HepG2 (cell line): ENCODE results near the gene SLC9A5. TPM values are rescaled to one million over a fixed set of nuclear protein-coding genes. Genes with fewer than 3 reads are reported as not detected.

Source experiments
- ATF3 ChIP-seq: sonication (generic); formaldehyde crosslinking; IDR thresholded peaks from 2 replicates; pipeline ENCODE4 v1.4.0; 2020; ENCODE audit warnings: missing genetic modification reagents
- HDAC1 ChIP-seq: sonication (generic); formaldehyde crosslinking; IDR thresholded peaks from 2 replicates; pipeline ENCODE4 v1.5.1; 2020; ENCODE audit warnings: mild to moderate bottlenecking, missing genetic modification reagents
- KMT2B ChIP-seq: IDR thresholded peaks from 2 replicates; pipeline ENCODE4 v1.6.1; 2016; ENCODE audit warnings: missing genetic modification reagents, missing compliant biosample characterization
- NR2F1 ChIP-seq, 2 experiments: fragments of 450-650 bp in 1 of 2; formaldehyde crosslinking in 1 of 2; IDR thresholded peaks; 2 replicates each; pipeline versions ENCODE4 v1.5.0 to v1.6.1; 2016 to 2020; ENCODE audit warnings: mild to moderate bottlenecking in 1 of 2, missing compliant biosample characterization in 1 of 2, missing genetic modification reagents in 1 of 2, moderate library complexity in 1 of 2
- SALL1 ChIP-seq: sonication (generic); formaldehyde crosslinking; IDR thresholded peaks from 2 replicates; pipeline ENCODE4 v1.8.0; 2022; ENCODE audit warnings: mild to moderate bottlenecking, missing genetic modification reagents
- SMAD3 ChIP-seq: sonication (generic); formaldehyde crosslinking; IDR thresholded peaks from 2 replicates; pipeline ENCODE4 v1.4.0; 2020; ENCODE audit warnings: missing genetic modification reagents
- SNAI1 ChIP-seq: sonication (generic); formaldehyde crosslinking; IDR thresholded peaks from 2 replicates; pipeline ENCODE4 v1.5.0; 2020; ENCODE audit warnings: mild to moderate bottlenecking, missing genetic modification reagents, borderline replicate concordance
- SPEN ChIP-seq: sonication (generic); formaldehyde crosslinking; IDR thresholded peaks from 2 replicates; pipeline ENCODE4 v1.5.1; 2020; ENCODE audit warnings: low read depth, mild to moderate bottlenecking, missing genetic modification reagents
- ZBTB20 ChIP-seq: sonication (generic); formaldehyde crosslinking; IDR thresholded peaks from 2 replicates; pipeline ENCODE4 v1.8.1; 2023; ENCODE audit warnings: missing genetic modification reagents, low read depth, mild to moderate bottlenecking, borderline replicate concordance
- ZBTB25 ChIP-seq: IDR thresholded peaks from 2 replicates; pipeline ENCODE4 v1.6.1; 2018; ENCODE audit warnings: missing genetic modification reagents
- ZBTB39 ChIP-seq: sonication (generic); formaldehyde crosslinking; IDR thresholded peaks from 2 replicates; pipeline ENCODE4 v1.5.0; 2020; ENCODE audit warnings: missing genetic modification reagents
- ZNF24 ChIP-seq: fragments of 450-650 bp; IDR thresholded peaks from 2 replicates; pipeline ENCODE4 v1.6.1; 2017; ENCODE audit warnings: antibody characterized with exemption, mild to moderate bottlenecking
- ZNF367 ChIP-seq: sonication (generic); formaldehyde crosslinking; IDR thresholded peaks from 2 replicates; pipeline ENCODE4 v1.4.0; 2020; ENCODE audit warnings: missing genetic modification reagents, borderline replicate concordance
- ZNF513 ChIP-seq: sonication (generic); formaldehyde crosslinking; conservative IDR thresholded peaks from 2 replicates; pipeline ENCODE4 v1.5.0; 2020; ENCODE audit warnings: missing genetic modification reagents
- ZNF75D ChIP-seq: sonication (generic); formaldehyde crosslinking; IDR thresholded peaks from 2 replicates; pipeline ENCODE4 v1.8.1; 2023; ENCODE audit warnings: missing genetic modification reagents, mild to moderate bottlenecking, borderline replicate concordance
- polyA plus RNA-seq, 8 experiments: library from polyadenylated mRNA; depleted of rRNA in 3 of 8; stranded (reverse) in 7 of 8; unstranded in 1 of 8; fragments of >200 nt; fragmentation: Illumina TruSeq in 4 of 8; extraction: Trizol in 4 of 8; gene quantifications; 2 replicates each; pipeline versions ENCODE4 v1.2.1 to v1.2.3, GENCODE V29; 2011 to 2016; ENCODE audit warnings: low read depth in 4 of 8, missing spikeins in 1 of 8, mixed read lengths in 1 of 8; ENCODE audit not compliant: insufficient read depth in 1 of 8
- total RNA-seq, 5 experiments: library from RNA; depleted of rRNA; stranded (reverse); fragments of >200 nt; fragmentation: Illumina TruSeq; extraction: Trizol; gene quantifications; 2 replicates each; pipeline ENCODE4 v1.2.3, GENCODE V29; 2016; ENCODE audit warnings: low read depth in 1 of 5
- TF ChIP-seq, protein P1 (sequence below): sonication (generic); formaldehyde crosslinking; IDR thresholded peaks from 2 replicates; pipeline ENCODE4 v1.5.0; 2020; ENCODE audit warnings: mild to moderate bottlenecking, missing genetic modification reagents
- TF ChIP-seq, protein P2 (sequence below): sonication (generic); formaldehyde crosslinking; IDR thresholded peaks from 2 replicates; pipeline ENCODE4 v1.4.0; 2020; ENCODE audit warnings: missing genetic modification reagents, borderline replicate concordance

SLC9A5 gene
- total and polyA plus RNA-seq, 2 of the 13 experiments (the other 11 are each of a cell fraction or from before 2014, with no cell fraction given) = 0.58 to 1.4 TPM

DNA sequence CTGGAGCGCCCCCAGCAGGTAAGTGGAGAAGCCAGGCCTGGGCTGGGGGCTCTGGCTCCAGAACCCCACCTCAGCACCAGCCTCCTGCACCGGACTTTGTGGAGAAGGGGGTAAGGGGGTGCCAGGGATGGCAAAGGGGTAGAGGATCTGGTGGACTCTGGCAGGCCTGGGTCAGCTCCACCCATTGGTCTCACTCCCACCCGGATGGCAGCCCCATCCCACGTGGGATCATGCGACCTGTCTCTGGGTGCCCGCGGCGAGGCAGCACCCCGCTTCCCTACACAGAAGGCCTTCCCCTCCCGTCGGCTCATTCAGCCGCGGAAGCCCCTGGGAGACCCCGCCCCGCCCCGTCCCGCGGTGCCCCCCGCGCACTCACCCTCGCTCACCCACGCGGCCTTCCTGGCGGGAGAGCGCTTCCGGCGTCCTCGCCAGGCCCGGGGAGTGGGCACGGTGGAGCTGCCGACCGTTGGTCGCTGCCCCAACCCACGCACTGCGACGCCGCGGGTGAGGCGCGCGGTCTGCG lies 30.1 kb downstream of the SLC9A5 start (continued):
- TF ChIP-seq ZNF75D (CRISPR knock-in tag) = no peak
- TF ChIP-seq KMT2B (CRISPR knock-in tag) = 0 out of 2 replicates have a peak, but pooled peaks have one; percentile 39
- TF ChIP-seq NR2F1 (CRISPR knock-in tag; IDR thresholded peaks at IDR 0.05) = 0 out of 4 replicates have a peak, but pooled peaks of 1 of the 2 experiments have one; percentile 18
- 0 out of 2 replicates have a peak, but pooled peaks have one; percentile 40 for TF ChIP-seq HDAC1 (CRISPR knock-in tag)
- 0 out of 2 replicates have a peak, but pooled peaks have one; percentile 1 for TF ChIP-seq ZBTB39
- TF ChIP-seq ATF3 (CRISPR knock-in tag) = no peak
- TF ChIP-seq SMAD3 = peak; percentile 35; the same call in 1 of the 2 replicates
- no peak for TF ChIP-seq ZNF24
- TF ChIP-seq ZNF513 (CRISPR knock-in tag) = no peak
- TF ChIP-seq, protein P1, sequence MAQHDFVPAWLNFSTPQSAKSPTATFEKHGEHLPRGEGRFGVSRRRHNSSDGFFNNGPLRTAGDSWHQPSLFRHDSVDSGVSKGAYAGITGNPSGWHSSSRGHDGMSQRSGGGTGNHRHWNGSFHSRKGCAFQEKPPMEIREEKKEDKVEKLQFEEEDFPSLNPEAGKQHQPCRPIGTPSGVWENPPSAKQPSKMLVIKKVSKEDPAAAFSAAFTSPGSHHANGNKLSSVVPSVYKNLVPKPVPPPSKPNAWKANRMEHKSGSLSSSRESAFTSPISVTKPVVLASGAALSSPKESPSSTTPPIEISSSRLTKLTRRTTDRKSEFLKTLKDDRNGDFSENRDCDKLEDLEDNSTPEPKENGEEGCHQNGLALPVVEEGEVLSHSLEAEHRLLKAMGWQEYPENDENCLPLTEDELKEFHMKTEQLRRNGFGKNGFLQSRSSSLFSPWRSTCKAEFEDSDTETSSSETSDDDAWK (CRISPR knock-in tag) = no peak
- TF ChIP-seq SALL1 = peak; percentile 40; the same call in 1 of the 2 replicates
- TF ChIP-seq SPEN (CRISPR knock-in tag) = 0 out of 2 replicates have a peak, but pooled peaks have one; percentile 12
- TF ChIP-seq ZNF367 = no peak
- no peak for TF ChIP-seq ZBTB20
- TF ChIP-seq ZBTB25 (CRISPR knock-in tag) = no peak
- no peak for TF ChIP-seq SNAI1
- TF ChIP-seq, protein P2, sequence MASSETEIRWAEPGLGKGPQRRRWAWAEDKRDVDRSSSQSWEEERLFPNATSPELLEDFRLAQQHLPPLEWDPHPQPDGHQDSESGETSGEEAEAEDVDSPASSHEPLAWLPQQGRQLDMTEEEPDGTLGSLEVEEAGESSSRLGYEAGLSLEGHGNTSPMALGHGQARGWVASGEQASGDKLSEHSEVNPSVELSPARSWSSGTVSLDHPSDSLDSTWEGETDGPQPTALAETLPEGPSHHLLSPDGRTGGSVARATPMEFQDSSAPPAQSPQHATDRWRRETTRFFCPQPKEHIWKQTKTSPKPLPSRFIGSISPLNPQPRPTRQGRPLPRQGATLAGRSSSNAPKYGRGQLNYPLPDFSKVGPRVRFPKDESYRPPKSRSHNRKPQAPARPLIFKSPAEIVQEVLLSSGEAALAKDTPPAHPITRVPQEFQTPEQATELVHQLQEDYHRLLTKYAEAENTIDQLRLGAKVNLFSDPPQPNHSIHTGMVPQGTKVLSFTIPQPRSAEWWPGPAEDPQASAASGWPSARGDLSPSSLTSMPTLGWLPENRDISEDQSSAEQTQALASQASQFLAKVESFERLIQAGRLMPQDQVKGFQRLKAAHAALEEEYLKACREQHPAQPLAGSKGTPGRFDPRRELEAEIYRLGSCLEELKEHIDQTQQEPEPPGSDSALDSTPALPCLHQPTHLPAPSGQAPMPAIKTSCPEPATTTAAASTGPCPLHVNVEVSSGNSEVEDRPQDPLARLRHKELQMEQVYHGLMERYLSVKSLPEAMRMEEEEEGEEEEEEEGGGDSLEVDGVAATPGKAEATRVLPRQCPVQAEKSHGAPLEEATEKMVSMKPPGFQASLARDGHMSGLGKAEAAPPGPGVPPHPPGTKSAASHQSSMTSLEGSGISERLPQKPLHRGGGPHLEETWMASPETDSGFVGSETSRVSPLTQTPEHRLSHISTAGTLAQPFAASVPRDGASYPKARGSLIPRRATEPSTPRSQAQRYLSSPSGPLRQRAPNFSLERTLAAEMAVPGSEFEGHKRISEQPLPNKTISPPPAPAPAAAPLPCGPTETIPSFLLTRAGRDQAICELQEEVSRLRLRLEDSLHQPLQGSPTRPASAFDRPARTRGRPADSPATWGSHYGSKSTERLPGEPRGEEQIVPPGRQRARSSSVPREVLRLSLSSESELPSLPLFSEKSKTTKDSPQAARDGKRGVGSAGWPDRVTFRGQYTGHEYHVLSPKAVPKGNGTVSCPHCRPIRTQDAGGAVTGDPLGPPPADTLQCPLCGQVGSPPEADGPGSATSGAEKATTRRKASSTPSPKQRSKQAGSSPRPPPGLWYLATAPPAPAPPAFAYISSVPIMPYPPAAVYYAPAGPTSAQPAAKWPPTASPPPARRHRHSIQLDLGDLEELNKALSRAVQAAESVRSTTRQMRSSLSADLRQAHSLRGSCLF = 0 out of 2 replicates have a peak, but pooled peaks have one; percentile 56
